Caki2 (cell line): ENCODE data around the gene IRF2BPL. TPM values are rescaled to one million over a fixed set of nuclear protein-coding genes. Genes with fewer than 3 reads are reported as not detected.

Experiments
- DNase-seq: peaks from one replicate; pipeline ENCODE4 v3.0.0-alpha.2; 2015; ENCODE audit warnings: low read depth
- in situ Hi-C: cut with HindIII; loops from 2 replicates; pipeline ENCODE4 v1.10.0; 2016; ENCODE audit warnings: low sequenced_read_pairs, low pct_unique_long_range_greater_than_20kb, mixed read lengths
- total RNA-seq: library from RNA; depleted of rRNA; stranded (reverse); fragments of >200 nt; shearing (Covaris generic); gene quantifications from 2 replicates; pipeline ENCODE4 v1.2.3, GENCODE V29; 2014; ENCODE audit warnings: low replicate concordance

IRF2BPL gene
- total RNA-seq, 1 experiment from 2014 or later: 55.8 TPM

DNA sequence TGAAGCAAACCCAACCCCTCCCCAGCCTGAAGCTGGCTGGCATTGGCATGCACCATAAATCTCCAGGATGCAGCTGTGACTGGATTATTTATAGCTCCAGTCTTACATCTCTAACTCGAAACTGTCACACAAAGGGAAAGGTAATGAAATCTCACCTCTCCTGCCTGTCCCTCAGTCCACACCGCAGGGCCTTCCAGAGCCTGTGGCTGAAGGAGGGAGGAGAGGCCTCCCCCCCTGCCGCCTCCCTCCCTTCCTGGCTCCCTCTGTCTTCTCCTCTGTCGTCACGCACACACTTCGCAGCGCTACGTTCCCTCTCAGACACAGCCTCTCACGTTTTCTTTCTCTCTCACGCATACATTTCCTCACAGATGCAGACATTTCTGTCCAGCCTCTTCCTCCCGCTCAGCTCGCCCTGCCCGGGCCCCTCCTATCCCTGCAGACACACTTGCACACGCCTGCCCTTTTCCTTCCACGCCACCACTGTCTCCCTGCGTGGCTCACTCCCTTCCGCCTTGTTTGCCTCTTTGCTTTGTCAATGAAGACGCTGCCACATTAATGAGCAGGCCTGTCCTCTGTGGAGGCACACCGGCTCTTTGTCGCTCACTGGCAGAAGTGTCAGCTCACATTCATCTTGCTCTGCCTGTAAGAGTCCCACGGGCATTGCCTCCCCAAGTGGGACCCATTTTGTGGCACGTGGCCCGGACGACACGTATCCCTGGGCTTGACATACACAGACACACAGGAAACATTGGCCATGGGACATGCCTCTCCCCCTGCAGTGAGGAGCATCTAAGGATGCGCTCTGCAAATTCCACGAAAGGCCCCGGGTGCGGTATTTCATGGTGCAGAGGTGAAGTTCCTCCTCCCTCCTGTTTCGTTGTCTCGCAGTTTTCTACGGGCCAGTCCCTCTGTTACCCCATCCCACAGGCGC lies 27.9 kb downstream of the IRF2BPL start:
- in situ Hi-C loops: no loop called here
- DNase-seq: no peak

DNA sequence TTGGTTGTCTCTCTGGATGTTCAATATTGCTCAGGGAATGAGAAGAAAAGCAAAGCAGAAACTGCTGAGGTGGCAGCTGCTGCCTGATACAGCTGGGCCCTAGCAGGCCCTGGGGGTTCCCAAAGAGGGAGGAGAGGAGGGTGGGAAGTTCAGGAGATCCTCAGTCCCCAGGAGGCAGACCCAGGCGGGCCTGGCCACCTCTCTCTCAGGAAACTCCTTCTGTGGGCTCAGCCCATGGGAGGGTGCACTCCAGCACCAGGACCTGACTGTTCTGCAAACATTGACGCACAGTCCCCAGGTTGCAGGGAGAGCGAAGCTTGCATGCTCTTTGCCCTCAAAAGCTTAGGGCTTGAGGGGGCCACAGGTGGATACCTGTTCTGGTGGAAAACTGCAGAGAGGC lies 29.6 kb downstream of the IRF2BPL start:
- no peak for DNase-seq
- in situ Hi-C loops: no loop called here

DNA sequence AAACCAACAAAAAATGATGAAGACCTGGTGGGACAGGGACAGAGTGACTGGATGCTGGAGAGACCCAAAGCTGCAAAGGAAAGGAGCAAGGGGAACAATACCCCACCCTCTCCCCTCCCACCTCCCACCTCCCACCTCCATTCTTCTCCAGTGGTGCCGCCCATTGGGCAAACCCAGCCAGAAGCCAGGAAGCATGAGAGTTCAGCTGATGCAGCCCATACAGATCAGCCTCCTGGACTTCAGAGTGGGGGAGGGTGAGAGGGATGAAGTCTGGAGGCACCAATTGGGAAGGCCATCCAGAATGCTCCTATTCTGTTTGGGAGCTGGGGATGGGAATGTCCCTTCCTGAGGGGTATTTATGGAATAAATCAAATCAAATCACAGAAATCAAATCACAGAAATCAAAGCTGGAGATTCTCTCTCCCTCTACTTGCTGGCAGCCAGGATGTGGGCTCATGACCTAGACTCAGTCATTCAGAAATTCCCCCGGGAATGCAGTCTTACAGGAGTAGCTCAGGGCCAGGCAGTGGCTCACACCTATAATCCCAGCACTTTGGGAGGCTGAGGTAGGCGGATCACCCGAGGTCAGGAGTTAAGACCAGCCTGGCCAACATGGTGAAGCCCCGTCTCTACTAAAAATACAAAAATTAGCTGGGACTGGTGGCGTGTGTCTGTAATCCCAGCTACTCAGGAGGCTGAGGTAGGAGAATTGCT lies 31.1 kb downstream of the IRF2BPL start:
- no peak for DNase-seq
- in situ Hi-C loops: no loop called here

DNA sequence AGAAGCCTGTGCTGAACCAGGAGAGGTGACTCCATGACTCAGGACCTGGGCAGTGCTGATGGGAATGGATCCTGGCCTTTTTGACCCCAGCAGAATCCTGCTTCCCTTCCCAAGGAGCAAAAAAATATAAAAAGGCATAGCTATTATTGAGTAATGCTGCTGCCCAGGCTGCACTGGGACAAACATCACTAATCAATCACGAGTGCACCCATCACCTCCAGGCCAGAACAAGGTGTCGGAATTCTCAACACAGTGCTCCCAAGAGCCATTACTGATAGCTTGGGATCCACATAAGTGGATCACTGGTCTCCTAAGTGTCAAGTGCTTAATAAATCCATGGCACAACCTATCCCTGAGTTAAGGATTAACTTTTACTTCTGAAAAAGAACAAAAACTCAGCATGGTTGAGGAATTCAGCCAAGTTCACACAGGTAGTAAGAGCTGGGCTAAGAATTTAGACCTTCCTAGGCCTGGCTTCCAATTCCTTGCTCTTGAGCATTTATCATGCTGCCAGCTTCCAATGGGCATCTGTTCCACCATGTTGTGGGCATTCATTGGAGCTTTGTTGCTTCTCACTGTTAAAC lies 31.9 kb downstream of the IRF2BPL start:
- in situ Hi-C loops: no loop called here
- no peak for DNase-seq

DNA sequence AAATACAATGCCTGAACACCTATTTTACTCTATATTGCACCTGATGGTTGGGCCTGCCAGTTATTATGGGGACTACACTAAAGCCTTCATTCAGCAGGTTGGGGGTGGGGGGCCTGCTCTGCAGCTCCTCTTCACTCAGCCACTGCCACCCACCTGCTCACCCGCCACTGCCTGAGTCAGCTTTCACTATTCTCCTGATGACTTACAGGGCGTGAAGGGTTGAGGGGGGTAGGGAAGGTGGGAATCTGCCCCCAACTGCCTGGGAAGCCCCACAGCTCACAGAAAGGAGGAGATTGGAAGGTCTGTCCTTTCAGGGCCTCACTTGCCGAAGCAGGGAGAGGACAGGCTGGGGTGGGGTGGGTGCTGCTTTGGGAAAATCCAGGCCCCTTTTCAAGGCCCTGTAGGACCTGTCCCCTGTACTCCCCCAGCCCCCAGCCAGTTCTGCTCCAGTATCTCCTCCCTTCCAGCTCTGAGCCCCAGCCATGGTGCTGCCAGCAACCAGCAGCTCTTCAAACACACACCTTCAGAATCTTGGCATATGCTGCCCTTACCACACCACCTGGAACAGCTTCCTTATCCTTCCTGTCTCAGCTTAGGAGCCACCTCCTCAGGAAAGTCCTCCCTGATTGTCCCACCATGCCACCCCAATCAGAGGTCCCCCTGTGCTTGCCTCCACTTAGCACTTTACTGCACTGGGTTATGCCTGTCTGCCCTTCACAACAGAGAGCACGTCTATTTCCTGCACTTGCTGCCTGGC lies 33.1 kb downstream of the IRF2BPL start:
- in situ Hi-C loops: no loop called here

DNA sequence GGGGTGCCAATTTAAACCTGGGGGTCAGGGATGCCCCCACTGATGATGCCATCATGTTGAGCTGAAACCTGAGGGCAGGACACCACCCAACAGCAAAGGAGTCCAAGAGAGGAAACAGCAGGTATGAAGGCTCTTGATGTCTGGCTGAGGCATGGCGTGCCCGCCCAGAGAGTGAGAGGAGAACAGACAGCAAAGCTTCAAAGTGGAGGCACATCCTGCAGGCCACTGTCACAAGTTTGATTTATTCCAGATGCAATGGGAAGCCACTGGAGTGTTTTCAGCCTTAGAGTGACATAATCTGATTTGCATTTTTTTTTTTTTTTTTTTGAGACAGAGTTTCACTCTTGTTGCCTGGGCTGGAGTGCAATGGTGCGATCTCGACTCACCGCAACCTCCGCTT lies 34.8 kb downstream of the IRF2BPL start:
- in situ Hi-C loops: no loop called here
- DNase-seq: no peak

More for the DNA sequence above, 33.1 kb downstream of the IRF2BPL start:
- DNase-seq: no peak

DNA sequence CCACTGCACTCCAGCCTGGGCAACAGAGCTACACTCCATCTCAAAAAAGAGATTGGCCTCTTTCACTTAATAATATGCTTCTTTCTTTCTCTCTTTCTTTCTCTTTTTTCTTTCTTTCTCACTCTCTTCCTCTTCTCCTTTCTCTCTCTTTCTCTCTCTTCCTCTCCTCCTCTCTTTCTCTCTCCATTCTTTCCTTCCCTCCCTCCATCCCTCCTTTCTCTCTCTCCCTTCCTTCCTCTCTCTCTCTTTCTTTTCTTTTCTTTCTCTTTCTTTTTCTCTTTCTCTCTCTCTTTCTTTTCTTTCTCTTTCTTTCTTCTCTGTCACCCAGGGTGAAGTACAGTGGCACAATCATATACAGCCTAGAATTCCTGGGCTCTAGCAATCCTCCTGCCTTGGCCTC lies 38.4 kb downstream of the IRF2BPL start:
- no peak for DNase-seq
- in situ Hi-C loops: no loop called here

DNA sequence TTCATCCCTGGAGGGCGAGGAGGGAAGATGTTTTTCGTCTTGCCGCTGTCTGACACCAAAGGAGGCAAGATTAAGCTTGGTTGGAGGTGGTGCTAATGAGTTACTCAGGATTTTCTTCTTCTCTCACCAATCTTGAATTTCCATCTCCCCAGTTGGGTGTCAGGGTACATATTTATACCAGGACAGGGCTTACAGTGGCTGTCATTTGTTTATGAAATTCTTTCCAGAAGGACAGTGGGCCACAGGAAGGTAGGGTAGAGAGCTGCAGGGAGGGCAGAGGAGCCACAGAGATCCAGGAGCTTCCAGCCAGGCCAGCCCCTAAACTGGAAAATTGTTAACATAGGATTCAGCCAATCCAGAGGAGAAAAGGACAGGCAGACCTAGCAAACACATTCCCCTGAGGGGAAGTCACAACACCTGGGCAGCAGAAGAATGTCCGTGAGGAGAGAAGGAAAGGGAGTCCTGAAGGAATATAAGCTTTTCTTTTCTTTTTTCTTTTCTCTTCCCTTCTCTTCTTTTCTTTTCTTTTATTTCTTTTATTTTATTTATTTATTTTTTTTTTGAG lies 40.5 kb downstream of the IRF2BPL start:
- in situ Hi-C loops: no loop called here
- no peak for DNase-seq

DNA sequence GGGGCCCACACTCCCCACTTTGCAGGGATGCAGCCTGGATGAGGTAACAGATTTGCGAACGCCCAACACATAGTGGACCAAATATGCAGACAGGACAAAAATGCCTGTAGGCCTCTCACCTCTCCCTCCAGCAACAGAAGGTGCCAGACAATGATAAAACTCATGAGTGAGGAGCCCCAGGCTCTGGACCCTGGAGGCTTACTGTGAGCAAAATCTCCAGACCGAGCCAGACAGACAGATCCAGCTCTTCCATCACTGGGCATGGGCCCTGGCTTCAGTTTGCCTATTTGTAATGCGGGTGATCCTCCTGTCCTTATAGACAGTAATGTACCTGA lies 42.3 kb downstream of the IRF2BPL start:
- in situ Hi-C loops: no loop called here
- DNase-seq: no peak

DNA sequence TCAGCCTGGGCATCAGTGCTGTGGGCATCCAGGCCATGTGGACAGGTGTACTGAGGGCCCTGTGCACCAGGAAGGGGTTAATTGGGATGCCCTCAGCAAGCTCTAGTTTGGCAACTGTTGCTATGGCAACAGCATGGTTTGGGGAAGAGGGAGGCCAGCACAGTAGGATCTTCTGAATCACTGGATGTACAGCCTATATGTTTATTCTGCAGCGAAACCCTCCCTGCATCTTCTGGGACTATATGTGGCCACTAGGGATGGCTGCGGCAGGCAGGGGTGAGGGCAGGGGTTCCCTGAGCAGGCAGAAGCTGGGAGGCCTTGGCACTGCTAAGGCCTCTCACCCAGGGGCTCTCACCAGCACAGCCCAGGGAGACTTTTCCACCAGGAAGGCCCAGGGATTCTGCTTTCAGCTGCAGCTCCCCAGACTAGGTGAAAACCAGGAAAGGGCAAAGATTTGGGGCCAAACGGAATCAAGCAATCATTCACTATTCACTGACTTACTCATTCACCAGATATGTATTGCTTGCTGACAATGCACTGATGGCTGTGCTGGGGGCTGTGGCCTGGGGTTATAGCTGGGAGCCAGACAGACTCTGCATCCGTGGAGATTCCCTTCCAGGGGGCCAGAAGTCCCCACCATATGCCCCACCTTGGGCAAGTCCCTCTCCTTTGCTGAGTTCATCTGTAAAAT lies 42.8 kb downstream of the IRF2BPL start:
- no peak for DNase-seq
- in situ Hi-C loops: no loop called here

DNA sequence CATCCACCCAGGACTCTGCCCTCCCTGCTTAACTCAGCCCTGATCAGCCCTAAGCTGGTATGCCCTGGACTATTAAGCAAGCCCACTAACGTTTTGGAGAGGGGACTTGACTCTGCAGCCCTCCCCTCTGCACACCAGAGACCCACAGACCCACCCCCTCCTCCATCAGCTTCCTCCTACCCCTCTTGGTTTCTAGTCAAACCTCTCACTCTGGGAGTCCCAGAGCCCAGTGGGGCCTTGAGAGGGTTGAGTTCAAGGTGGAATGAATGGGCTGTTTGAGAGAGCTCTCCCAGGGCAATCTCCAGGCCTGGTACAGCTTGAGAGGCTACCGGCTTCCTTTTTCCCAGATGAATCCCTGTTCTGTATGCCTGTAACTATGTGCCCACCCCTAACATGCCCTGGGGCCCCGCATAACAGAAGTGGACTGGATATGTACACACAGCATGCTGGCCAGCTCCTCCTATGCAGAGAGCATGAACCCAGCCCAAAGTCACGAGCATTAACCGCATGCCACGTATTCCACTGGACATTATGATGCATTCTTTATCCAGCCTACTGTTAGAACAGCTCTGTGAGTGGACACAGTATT lies 43.6 kb downstream of the IRF2BPL start:
- in situ Hi-C loops: no loop called here
- DNase-seq: no peak

DNA sequence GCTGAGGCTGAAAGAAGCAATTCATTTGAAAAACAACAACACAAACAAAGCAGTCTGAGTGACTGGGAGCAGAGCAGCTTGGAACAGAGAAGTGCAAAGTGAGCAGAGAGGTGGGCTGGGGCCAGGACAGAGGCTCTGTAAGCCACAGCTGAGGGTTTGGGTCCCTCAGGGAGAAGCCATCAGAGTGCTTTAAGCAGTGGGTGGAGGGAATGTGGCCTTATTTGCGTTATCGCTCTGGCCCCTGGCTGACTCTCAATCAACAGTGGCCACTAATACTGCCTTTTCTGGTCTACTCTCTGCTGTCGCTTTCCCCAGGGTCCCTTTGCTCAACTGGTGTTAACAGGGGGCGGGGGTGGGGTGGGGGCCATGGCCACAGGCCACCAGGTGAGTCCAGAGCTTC lies 44.2 kb downstream of the IRF2BPL start:
- in situ Hi-C loops: no loop called here

DNA sequence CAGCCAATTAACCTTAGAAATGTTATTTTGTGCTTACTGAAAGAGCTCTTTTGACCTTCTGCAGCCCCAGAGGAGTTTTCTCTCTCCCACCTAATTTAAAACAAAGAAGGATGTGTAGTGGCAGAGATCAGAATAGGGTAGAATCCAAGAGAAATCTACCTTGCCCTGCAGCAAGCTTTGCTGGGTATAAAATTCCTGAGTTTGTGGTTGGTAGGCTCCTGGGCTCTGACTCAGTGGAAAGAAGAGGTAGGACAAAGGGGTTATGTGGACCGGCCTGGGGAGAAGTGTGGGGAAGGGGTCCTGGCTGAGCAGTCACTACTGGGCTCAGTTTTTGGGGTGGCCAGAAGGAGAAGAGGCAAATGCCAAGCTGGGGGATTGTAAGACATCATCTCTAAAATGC lies 46.8 kb downstream of the IRF2BPL start:
- no peak for DNase-seq
- in situ Hi-C loops: no loop called here

More for the DNA sequence above, 44.2 kb downstream of the IRF2BPL start:
- no peak for DNase-seq

DNA sequence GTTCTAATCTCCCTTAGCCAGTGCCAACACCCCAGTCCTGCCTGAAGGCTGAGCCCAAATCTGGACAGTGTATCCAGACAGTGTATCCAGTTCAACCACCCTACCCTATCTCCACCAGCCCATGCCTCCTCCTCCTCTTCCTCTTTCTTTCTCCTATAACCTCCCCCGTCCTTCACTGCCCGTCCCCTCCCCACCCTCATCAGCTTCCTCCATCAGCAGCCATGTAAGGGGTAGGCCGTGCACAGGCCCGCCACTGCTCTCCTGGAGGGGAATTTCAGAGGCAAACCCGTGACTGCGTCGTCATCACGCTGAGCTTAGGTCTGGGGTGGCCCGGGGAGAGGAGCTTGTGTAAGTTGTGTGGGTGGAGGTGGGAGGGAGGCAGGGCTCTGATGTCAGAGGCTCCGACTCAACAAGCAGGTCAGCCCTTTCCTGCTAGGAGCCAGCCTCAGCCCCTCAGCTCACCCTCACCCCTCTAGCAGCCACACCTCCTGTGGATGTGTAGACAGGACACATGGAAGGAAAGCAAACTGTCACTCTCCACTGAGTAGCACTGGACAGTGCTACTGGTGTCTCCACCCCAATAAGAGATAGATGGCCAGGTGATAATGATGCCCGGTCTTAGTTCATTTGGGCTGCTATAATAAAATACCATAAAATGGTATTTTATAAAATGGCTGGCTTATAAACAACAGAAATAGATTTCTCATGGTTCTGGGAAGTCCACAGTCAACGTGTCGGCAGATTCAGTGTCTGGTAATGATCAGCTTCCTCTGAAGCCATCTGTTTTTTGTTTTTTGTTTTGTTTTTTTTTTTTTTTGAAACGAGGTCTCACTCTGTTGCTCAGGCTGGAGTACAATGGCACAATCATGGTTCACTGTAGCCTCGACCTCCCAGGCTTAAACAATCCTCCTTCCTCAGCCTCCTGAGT lies 50.5 kb downstream of the IRF2BPL start:
- in situ Hi-C loops: no loop called here
- DNase-seq: peak; percentile 88

DNA sequence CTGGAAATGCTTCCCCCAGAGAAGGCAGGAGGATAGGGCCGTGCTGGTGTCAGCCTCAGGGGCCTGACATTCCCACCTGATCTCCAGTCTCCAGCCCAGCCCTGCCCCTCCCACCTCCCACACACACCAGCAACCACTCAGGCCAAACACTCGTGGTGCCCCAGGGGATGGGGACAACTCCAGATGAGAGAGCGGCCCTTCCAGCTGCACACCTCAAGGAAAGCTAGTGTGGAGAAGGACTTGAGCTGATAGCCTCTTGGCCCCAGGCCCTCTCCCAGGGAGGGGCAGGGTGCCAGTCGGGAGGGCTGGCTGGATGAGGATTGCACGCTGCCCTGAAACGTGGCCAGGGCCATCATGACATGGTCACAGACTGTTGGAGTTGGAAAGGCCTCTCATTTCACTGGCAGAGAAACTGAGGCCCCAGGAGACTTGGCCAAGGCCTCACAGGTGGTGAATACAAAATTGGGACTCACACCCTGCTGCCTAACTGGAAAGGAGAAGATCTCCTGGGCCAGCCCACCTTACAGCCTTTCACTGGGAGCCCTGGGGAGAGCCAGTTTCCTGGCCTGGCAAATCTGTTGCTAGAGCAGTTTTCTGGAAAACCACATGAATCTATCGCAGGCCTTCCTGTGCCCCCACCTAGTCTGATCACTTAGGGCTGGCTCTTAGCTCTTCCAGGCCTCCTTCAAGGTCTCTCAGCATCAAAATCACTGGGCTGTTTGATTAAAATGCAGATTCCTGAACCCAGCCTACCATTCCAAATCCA lies 52.1 kb downstream of the IRF2BPL start:
- in situ Hi-C loops: no loop called here
- no peak for DNase-seq

DNA sequence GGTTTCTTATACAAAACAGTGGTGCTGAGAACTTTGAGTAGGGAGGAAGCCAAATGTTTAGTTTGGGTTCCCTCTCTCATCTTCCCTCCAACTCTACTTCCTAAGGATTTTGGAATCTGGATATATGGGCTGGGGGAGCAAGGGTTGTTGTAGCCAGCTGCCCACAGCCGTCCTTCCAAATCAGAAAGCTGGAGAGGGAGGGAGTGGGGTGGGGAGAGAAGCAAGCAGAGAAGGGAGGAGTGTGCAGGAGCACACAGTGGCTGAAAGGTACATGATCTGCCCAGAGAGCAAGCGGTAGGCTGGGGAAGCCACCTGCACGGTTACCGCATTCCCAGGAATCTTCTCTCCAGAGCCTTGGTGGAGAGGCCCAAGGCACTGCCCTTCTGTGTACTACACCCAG lies 52.7 kb downstream of the IRF2BPL start:
- in situ Hi-C loops: no loop called here
- DNase-seq: no peak
